IMR-90 (cell line): ENCODE measurements around the gene SCARB1. TPM values are rescaled to one million over a fixed set of nuclear protein-coding genes. Genes with fewer than 3 reads are reported as not detected.

Experiments used
- ATAC-seq: fragments of 200-7000 bp; cut with Tn5 transposase; 2 replicates; pipeline ENCODE4 v1.9.1; 2020; ENCODE audit warnings: low read depth, mild to moderate bottlenecking, moderate library complexity
- BruUV-seq: library from RNA; stranded (reverse); fragments of 400-500 nt; replicated peaks from 2 replicates; lab custom pipeline; 2021; lab: Mats Ljungman, UMichigan
- CTCF ChIA-PET: fragments of 300-600 bp; formaldehyde crosslinking; extraction: SDS; loops from one replicate; lab custom pipeline; 2021; ENCODE audit warnings: antibody characterized with exemption; lab: Yijun Ruan, JAX
- POLR2A ChIA-PET: fragments of 300-600 bp; sonication (Branson Sonifier 250); formaldehyde crosslinking; loops from one replicate; lab custom pipeline; 2022; ENCODE audit warnings: antibody characterized with exemption; ENCODE audit not compliant: unreplicated experiment; lab: Charles Lee
- DNase-seq: peaks from one replicate; pipeline ENCODE4 v3.0.0; 2013
- H2AFZ ChIP-seq: replicated peaks from 2 replicates; pipeline ENCODE3; 2013; ENCODE audit warnings: low read length, mild to moderate bottlenecking; ENCODE audit not compliant: poor library complexity
- H2AK5ac ChIP-seq: 2 replicates; pipeline ENCODE4 v1.6.1; 2013; ENCODE audit warnings: low read depth, low read length, inconsistent platforms
- H2AK9ac ChIP-seq: replicated peaks from 2 replicates; pipeline ENCODE3; 2013; ENCODE audit warnings: mild to moderate bottlenecking, low read depth, low read length, moderate library complexity; ENCODE audit not compliant: poor library complexity
- H2BK120ac ChIP-seq: 2 replicates; pipeline ENCODE4 v1.6.1; 2013; ENCODE audit warnings: low read depth, low read length, inconsistent platforms
- H2BK15ac ChIP-seq: 3 replicates; pipeline ENCODE4 v1.6.1; 2013; ENCODE audit warnings: low read depth, low read length, inconsistent platforms
- H2BK20ac ChIP-seq: 2 replicates; pipeline ENCODE4 v1.6.1; 2013; ENCODE audit warnings: low read depth, mild to moderate bottlenecking, inconsistent platforms, low read length, moderate library complexity
- H2BK5ac ChIP-seq: 2 replicates; pipeline ENCODE4 v1.6.1; 2013; ENCODE audit warnings: mild to moderate bottlenecking, low read depth, low read length, inconsistent platforms; ENCODE audit not compliant: poor library complexity, severe bottlenecking
- H3K14ac ChIP-seq: replicated peaks from 2 replicates; pipeline ENCODE4 v1.6.1; 2013; ENCODE audit warnings: low read depth, low read length, inconsistent platforms
- H3K18ac ChIP-seq: 2 replicates; pipeline ENCODE4 v1.6.1; 2013; ENCODE audit warnings: low read depth, low read length, control low read depth
- H3K23ac ChIP-seq: 2 replicates; pipeline ENCODE4 v1.6.1; 2013; ENCODE audit warnings: low read depth, low read length, inconsistent platforms
- H3K27ac ChIP-seq: 2 replicates; pipeline ENCODE4 v1.5.1; 2013; ENCODE audit warnings: mild to moderate bottlenecking, control low read depth, low read length; ENCODE audit not compliant: insufficient read depth
- H3K27me3 ChIP-seq: 2 replicates; pipeline ENCODE4 v1.6.1; 2013; ENCODE audit warnings: low read length; ENCODE audit not compliant: control insufficient read depth, insufficient read depth
- H3K36me3 ChIP-seq: 2 replicates; pipeline ENCODE4 v1.6.1; 2013; ENCODE audit warnings: low read length, mixed read lengths; ENCODE audit not compliant: control insufficient read depth, insufficient read depth
- H3K4ac ChIP-seq: 2 replicates; pipeline ENCODE4 v1.6.1; 2013; ENCODE audit warnings: low read depth, low read length, inconsistent platforms
- H3K4me1 ChIP-seq: 2 replicates; pipeline ENCODE4 v1.6.1; 2013; ENCODE audit warnings: low read length, mixed read lengths; ENCODE audit not compliant: control insufficient read depth, insufficient read depth
- H3K4me2 ChIP-seq: 2 replicates; pipeline ENCODE4 v1.6.1; 2013; ENCODE audit warnings: low read depth, mild to moderate bottlenecking, control low read depth, low read length, moderate library complexity
- H3K4me3 ChIP-seq: 2 replicates; pipeline ENCODE4 v1.5.1; 2013; ENCODE audit warnings: low read depth, mild to moderate bottlenecking, control low read depth, low read length, moderate library complexity; ENCODE audit not compliant: insufficient read depth
- H3K56ac ChIP-seq: 2 replicates; pipeline ENCODE4 v1.6.1; 2013; ENCODE audit warnings: low read length, inconsistent platforms; ENCODE audit not compliant: insufficient read depth; ENCODE audit errors: extremely low read depth
- H3K79me1 ChIP-seq, 2 experiments: 2 replicates each; pipeline ENCODE4 v1.6.1; 2013; ENCODE audit warnings: low read length in 2 of 2, inconsistent platforms in 1 of 2, low read depth in 1 of 2
- H3K9ac ChIP-seq: 2 replicates; pipeline ENCODE4 v1.6.1; 2013; ENCODE audit warnings: low read depth, low read length, control low read depth
- H3K9me1 ChIP-seq: 2 replicates; pipeline ENCODE4 v1.6.1; 2013; ENCODE audit warnings: low read length, inconsistent platforms; ENCODE audit not compliant: insufficient read depth
- H3K9me3 ChIP-seq: 2 replicates; pipeline ENCODE4 v1.6.1; 2013; ENCODE audit warnings: low read length; ENCODE audit not compliant: control insufficient read depth, insufficient read depth
- H4K20me1 ChIP-seq: 2 replicates; pipeline ENCODE4 v1.6.1; 2013; ENCODE audit warnings: low read length, inconsistent platforms; ENCODE audit not compliant: insufficient read depth
- H4K5ac ChIP-seq: 2 replicates; pipeline ENCODE4 v1.6.1; 2013; ENCODE audit warnings: mild to moderate bottlenecking, low read depth, low read length, control low read depth
- H4K8ac ChIP-seq, 2 experiments: 2 replicates each; pipeline ENCODE4 v1.6.1; 2013; ENCODE audit warnings: low read depth in 2 of 2, low read length in 2 of 2, control low read depth in 1 of 2, inconsistent platforms in 1 of 2
- H4K91ac ChIP-seq: 2 replicates; pipeline ENCODE4 v1.6.1; 2013; ENCODE audit warnings: low read depth, low read length, inconsistent platforms; ENCODE audit not compliant: insufficient read depth
- BHLHE40 ChIP-seq: fragments of 150-350 bp; IDR thresholded peaks from 2 replicates; pipeline ENCODE4 v1.6.1; 2016; ENCODE audit warnings: mild to moderate bottlenecking, low read depth, low read length
- CEBPB ChIP-seq: IDR thresholded peaks from 2 replicates; pipeline ENCODE4 v1.6.1; 2012; ENCODE audit warnings: low read depth, low read length, improper control_type of control experiment
- CTCF ChIP-seq: conservative IDR thresholded peaks from 2 replicates; pipeline ENCODE4 v1.5.1; 2012; ENCODE audit warnings: mild to moderate bottlenecking, low read depth, low read length, improper control_type of control experiment
- ELK1 ChIP-seq: fragments of 150-350 bp; IDR thresholded peaks from 2 replicates; pipeline ENCODE4 v1.6.1; 2016; ENCODE audit warnings: low read depth, mild to moderate bottlenecking, low read length, moderate library complexity, borderline replicate concordance
- FOS ChIP-seq: fragments of 150-350 bp; IDR thresholded peaks from 2 replicates; pipeline ENCODE4 v1.6.1; 2016; ENCODE audit warnings: low read depth, low read length
- MAFK ChIP-seq: IDR thresholded peaks from 2 replicates; pipeline ENCODE4 v1.6.1; 2012; ENCODE audit warnings: low read depth, low read length, improper control_type of control experiment
- MXI1 ChIP-seq: IDR thresholded peaks from 2 replicates; pipeline ENCODE4 v1.6.1; 2012; ENCODE audit warnings: low read depth, mild to moderate bottlenecking, low read length, moderate library complexity, borderline replicate concordance
- NFE2L2 ChIP-seq: fragments of 150-350 bp; IDR thresholded peaks from 2 replicates; pipeline ENCODE4 v1.6.1; 2016; ENCODE audit warnings: low read depth, mild to moderate bottlenecking, low read length
- POLR2A ChIP-seq: IDR thresholded peaks from 2 replicates; pipeline ENCODE4 v1.6.1; 2012; ENCODE audit warnings: mild to moderate bottlenecking, low read depth, low read length
- RAD21 ChIP-seq: IDR thresholded peaks from 2 replicates; pipeline ENCODE4 v1.6.1; 2012; ENCODE audit warnings: low read length, improper control_type of control experiment
- RCOR1 ChIP-seq: IDR thresholded peaks from 2 replicates; pipeline ENCODE4 v1.6.1; 2012; ENCODE audit warnings: mild to moderate bottlenecking, low read length, improper control_type of control experiment; ENCODE audit not compliant: insufficient replicate concordance
- RFX5 ChIP-seq: IDR thresholded peaks from 2 replicates; pipeline ENCODE4 v1.8.0; 2012; ENCODE audit warnings: low read depth, mild to moderate bottlenecking, low read length, moderate library complexity
- SMC3 ChIP-seq: fragments of 150-350 bp; IDR thresholded peaks from 2 replicates; pipeline ENCODE4 v1.6.1; 2016; ENCODE audit warnings: low read depth, mild to moderate bottlenecking, antibody characterized with exemption, low read length, moderate library complexity
- USF2 ChIP-seq: fragments of 150-350 bp; IDR thresholded peaks from 2 replicates; pipeline ENCODE4 v1.6.1; 2017; ENCODE audit warnings: mild to moderate bottlenecking, antibody characterized with exemption, low read length, low read depth
- WGBS, 2 experiments: methylation state at CpG; one replicate each; pipeline versions ENCODE4 v1.1.5 to v1.1.7; 2013; ENCODE audit warnings: missing lambda C conversion rate in 2 of 2; ENCODE audit not compliant: insufficient read length in 1 of 2; ENCODE audit errors: extremely low coverage in 2 of 2; 5-methylcytosine and 5-hydroxymethylcytosine counted together
- dilution Hi-C: fragments of 300-500 bp; cut with HindIII; formaldehyde crosslinking; loops from one replicate; pipeline ENCODE4 v1.14.3; 2018; ENCODE audit warnings: low sequenced_read_pairs; ENCODE audit not compliant: unreplicated experiment
- in situ Hi-C: fragments of 300-500 bp; cut with MboI; formaldehyde crosslinking; loops from 3 replicates; pipeline ENCODE4 v1.14.3; 2019; ENCODE audit warnings: low sequenced_read_pairs, inconsistent platforms, mixed read lengths
- intact Hi-C: fragments of 100-400 bp; cut with micrococcal nuclease; formaldehyde crosslinking; loops from 2 replicates; pipeline ENCODE4 v1.10.0; 2022
- polyA plus RNA-seq, 3 experiments: library from polyadenylated mRNA; depleted of rRNA; stranded (reverse); fragments of >200 nt; gene quantifications; 2 replicates each; pipeline ENCODE4 v1.2.3, GENCODE V29; 2012; ENCODE audit warnings: low replicate concordance in 1 of 3
- total RNA-seq: library from RNA; depleted of rRNA; stranded (reverse); fragments of >200 nt; gene quantifications from 2 replicates; pipeline ENCODE4 v1.2.3, GENCODE V29; 2012

Gene SCARB1
- total and polyA plus RNA-seq, 2 of the 4 experiments (the other 2 are of a cell fraction) = 3.0 to 24.8 TPM

- H3K79me1 ChIP-seq = no peaks in the 10 kb centered on the region
- BruUV-seq = no TSS peak
- peak overlapping the region; percentile 49 for H2AFZ ChIP-seq
- H2BK5ac ChIP-seq = no peak overlapping the region
- no peak overlapping the region for H3K14ac ChIP-seq
- H3K9ac ChIP-seq = no peak overlapping the region
- DNase-seq (no peak), ATAC-seq (peak; percentile 65)
- no peak overlapping the region for H2BK120ac ChIP-seq
- intact Hi-C loops (no loop called here), dilution Hi-C loops (no loop called here), in situ Hi-C loops (no loop called here)
- 79% methylated on average over 8 of the region's 38 CpGs; no CpG with 5 or more reads in 1 of the 2 experiments for WGBS, 2 experiments
- H3K4me1 ChIP-seq = no peaks in the 10 kb centered on the region
- no peak overlapping the region for H3K4me3 ChIP-seq
- H3K9me3 ChIP-seq = no peaks in the 10 kb centered on the region
- no peak overlapping the region for H3K27ac ChIP-seq
- no peaks in the 10 kb centered on the region for H4K20me1 ChIP-seq
- H2AK5ac ChIP-seq = peak overlapping the region; percentile 50
- H3K36me3 ChIP-seq = peaks cover 9% of the 10 kb centered on the region; the same call in 1 of the 2 replicates
- H3K18ac ChIP-seq = no peak overlapping the region
- H2BK15ac ChIP-seq = no peak overlapping the region
- H2AK9ac ChIP-seq = peak overlapping the region; percentile 70
- no peak overlapping the region for H3K4me2 ChIP-seq
- H3K27me3 ChIP-seq = no peaks in the 10 kb centered on the region
- no peak overlapping the region for H2BK20ac ChIP-seq
- H3K9me1 ChIP-seq = peaks cover 4% of the 10 kb centered on the region; the same call in 1 of the 2 replicates
- H4K8ac ChIP-seq = no peak overlapping the region
- H4K91ac ChIP-seq = no peak overlapping the region
- ChIA-PET CTCF (no interaction called here), POLR2A (interaction anchor here (0.6 kb wide), 1 partner anchor 9 kb away, joined by 6 read pairs; no protein-coding TSS in a partner anchor)
- H3K56ac ChIP-seq = no peak overlapping the region
- H4K5ac ChIP-seq = no peak overlapping the region
- H3K4ac ChIP-seq = no peak overlapping the region
- H3K23ac ChIP-seq = no peak overlapping the region
- TF ChIP-seq BHLHE40 = no peak
- no peak for TF ChIP-seq FOS
- no peak for TF ChIP-seq CTCF
- TF ChIP-seq RFX5 = no peak
- no peak for TF ChIP-seq ELK1
- no peak for TF ChIP-seq RCOR1
- TF ChIP-seq POLR2A = no peak
- no peak for TF ChIP-seq CEBPB
- no peak for TF ChIP-seq MXI1
- TF ChIP-seq MAFK = no peak
- TF ChIP-seq NFE2L2 = no peak
- TF ChIP-seq RAD21 = no peak
- no peak for TF ChIP-seq SMC3
- TF ChIP-seq USF2 = no peak
Observed at GRCh38 chr12:124814741-124815613, 48.7 kb downstream of the SCARB1 start.
